ENCODE data around the gene UQCC3.

- TF ChIP-seq REST (IDR thresholded peaks at IDR 0.05; ENCODE audit: low read depth, low read length) (no peak), MXI1 (IDR thresholded peaks at IDR 0.05; ENCODE audit: low read depth, low read length) (peak; percentile 99), FOXJ3 (CRISPR knock-in tag; IDR thresholded peaks at IDR 0.05) (no peak), SMC3 (IDR thresholded peaks at IDR 0.05; ENCODE audit: low read depth, low read length) (no peak)
- TF ChIP-seq, protein P1, sequence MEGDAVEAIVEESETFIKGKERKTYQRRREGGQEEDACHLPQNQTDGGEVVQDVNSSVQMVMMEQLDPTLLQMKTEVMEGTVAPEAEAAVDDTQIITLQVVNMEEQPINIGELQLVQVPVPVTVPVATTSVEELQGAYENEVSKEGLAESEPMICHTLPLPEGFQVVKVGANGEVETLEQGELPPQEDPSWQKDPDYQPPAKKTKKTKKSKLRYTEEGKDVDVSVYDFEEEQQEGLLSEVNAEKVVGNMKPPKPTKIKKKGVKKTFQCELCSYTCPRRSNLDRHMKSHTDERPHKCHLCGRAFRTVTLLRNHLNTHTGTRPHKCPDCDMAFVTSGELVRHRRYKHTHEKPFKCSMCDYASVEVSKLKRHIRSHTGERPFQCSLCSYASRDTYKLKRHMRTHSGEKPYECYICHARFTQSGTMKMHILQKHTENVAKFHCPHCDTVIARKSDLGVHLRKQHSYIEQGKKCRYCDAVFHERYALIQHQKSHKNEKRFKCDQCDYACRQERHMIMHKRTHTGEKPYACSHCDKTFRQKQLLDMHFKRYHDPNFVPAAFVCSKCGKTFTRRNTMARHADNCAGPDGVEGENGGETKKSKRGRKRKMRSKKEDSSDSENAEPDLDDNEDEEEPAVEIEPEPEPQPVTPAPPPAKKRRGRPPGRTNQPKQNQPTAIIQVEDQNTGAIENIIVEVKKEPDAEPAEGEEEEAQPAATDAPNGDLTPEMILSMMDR (IDR thresholded peaks at IDR 0.05) = no peak
These were observed 25.3 kb upstream of the UQCC3 start, which contains the start of gene GANAB for GRCh38 chr11:62645946-62646824.

All from SK-N-SH (cell line).